Panc1 (cell line): ENCODE measurements around the gene SMARCAD1. TPM values are rescaled to one million over a fixed set of nuclear protein-coding genes. Genes with fewer than 3 reads are reported as not detected.

Source experiments
- ATAC-seq: fragments of 200-7000 bp; cut with Tn5 transposase; 2 replicates; pipeline ENCODE4 v1.9.1; 2020; ENCODE audit warnings: mild to moderate bottlenecking, moderate library complexity
- BruUV-seq: library from RNA; stranded (reverse); fragments of 400-500 nt; replicated peaks from 2 replicates; lab custom pipeline; 2021; lab: Mats Ljungman, UMichigan
- CTCF ChIA-PET: fragments of 300-600 bp; sonication (Branson Sonifier 250); formaldehyde crosslinking; loops from one replicate; lab custom pipeline; 2022; ENCODE audit warnings: antibody characterized with exemption; lab: Charles Lee
- POLR2A ChIA-PET: fragments of 300-600 bp; sonication (Branson Sonifier 250); formaldehyde crosslinking; loops from one replicate; lab custom pipeline; 2022; ENCODE audit warnings: antibody characterized with exemption; lab: Charles Lee
- DNase-seq: peaks from one replicate; pipeline ENCODE4 v3.0.0-alpha.2; 2010; ENCODE audit warnings: low read depth, low spot score
- H3K27ac ChIP-seq: 2 replicates; pipeline ENCODE4 v1.5.1; 2011; ENCODE audit warnings: mild to moderate bottlenecking, low read length, inconsistent platforms
- H3K27me3 ChIP-seq: fragments of 200-500 bp; sonication (Bioruptor generic); 2 replicates; pipeline ENCODE4 v1.6.0; 2014; ENCODE audit warnings: low read length, inconsistent platforms; ENCODE audit not compliant: control insufficient read depth, insufficient read depth
- H3K36me3 ChIP-seq: fragments of 200-500 bp; sonication (Bioruptor generic); 2 replicates; pipeline ENCODE4 v1.5.1; 2014; ENCODE audit warnings: inconsistent platforms, mild to moderate bottlenecking, low read length, moderate library complexity; ENCODE audit not compliant: control insufficient read depth, insufficient read depth
- H3K4me1 ChIP-seq: 2 replicates; pipeline ENCODE4 v1.5.1; 2011; ENCODE audit warnings: inconsistent platforms, mild to moderate bottlenecking, low read length, moderate library complexity; ENCODE audit not compliant: control insufficient read depth, insufficient read depth
- H3K4me3 ChIP-seq, 2 experiments: 2 replicates each; pipeline ENCODE4 v1.5.1; 2011 to 2012; ENCODE audit warnings: low read depth in 2 of 2, low read length in 2 of 2, mild to moderate bottlenecking in 2 of 2, inconsistent platforms in 1 of 2, moderate library complexity in 1 of 2
- H3K9me3 ChIP-seq: fragments of 200-500 bp; sonication (Bioruptor generic); 2 replicates; pipeline ENCODE4 v1.5.1; 2014; ENCODE audit warnings: low read depth, mild to moderate bottlenecking, inconsistent platforms, low read length, moderate library complexity; ENCODE audit not compliant: control insufficient read depth, insufficient read depth
- POLR2AphosphoS5 ChIP-seq: IDR thresholded peaks from 2 replicates; pipeline ENCODE4 v1.6.1; 2012; ENCODE audit warnings: mild to moderate bottlenecking, low read depth, low read length, moderate library complexity
- SIN3A ChIP-seq: IDR thresholded peaks from 2 replicates; pipeline ENCODE4 v1.6.1; 2012; ENCODE audit warnings: low read depth, mild to moderate bottlenecking, low read length, moderate library complexity, borderline replicate concordance; ENCODE audit not compliant: insufficient read depth
- TCF7L2 ChIP-seq: IDR thresholded peaks from 2 replicates; pipeline ENCODE4 v1.6.1; 2011; ENCODE audit warnings: mild to moderate bottlenecking, low read depth, low read length, inconsistent platforms
- in situ Hi-C: cut with HindIII; loops from 2 replicates; pipeline ENCODE4 v1.10.0; 2016; ENCODE audit warnings: low sequenced_read_pairs, low pct_unique_long_range_greater_than_20kb
- intact Hi-C: fragments of 100-400 bp; cut with micrococcal nuclease; formaldehyde crosslinking; loops from one replicate; pipeline ENCODE4 v1.10.0; 2022; ENCODE audit not compliant: unreplicated experiment
- total RNA-seq: library from RNA; stranded (reverse); gene quantifications from one replicate; pipeline ENCODE4 v1.2.1, GENCODE V29; 2021; ENCODE audit not compliant: unreplicated experiment
- TF ChIP-seq, protein P1 (sequence below): fragments of 450-650 bp; IDR thresholded peaks from 2 replicates; pipeline ENCODE4 v1.5.1; 2017; ENCODE audit warnings: mild to moderate bottlenecking
- TF ChIP-seq, protein P2 (sequence below), 2 experiments: IDR thresholded peaks; 2 replicates each; pipeline ENCODE4 v1.6.1; 2011 to 2012; ENCODE audit warnings: low read depth in 2 of 2, control low read depth in 1 of 2, low read length in 1 of 2, mild to moderate bottlenecking in 1 of 2, moderate library complexity in 1 of 2; ENCODE audit not compliant: insufficient read depth in 1 of 2

The SMARCAD1 gene
- total RNA-seq, 1 experiment from 2014 or later: 20.7 TPM

DNA sequence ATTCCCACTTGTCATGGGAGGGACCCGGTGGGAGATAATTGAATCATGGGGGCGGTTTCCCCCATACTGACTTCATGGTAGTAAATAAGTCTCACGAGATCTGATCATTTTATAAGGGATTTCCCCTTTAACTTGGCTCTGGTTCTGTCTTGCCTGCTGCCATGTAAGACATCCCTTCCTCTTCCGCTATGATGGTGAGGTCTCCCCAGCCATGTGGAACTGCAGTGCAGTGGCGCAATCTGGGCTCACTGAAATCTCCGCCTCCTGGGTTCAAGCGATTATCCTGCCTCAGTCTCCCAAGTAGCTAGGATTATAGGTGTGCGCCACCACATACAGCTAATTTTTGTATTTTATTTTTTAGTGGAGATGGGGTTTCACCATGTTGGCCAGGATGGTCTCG is 132.1 kb downstream of the SMARCAD1 start:
- ATAC-seq (no peak), DNase-seq (no peak)
- H3K27ac ChIP-seq: no peak overlapping the region
- H3K4me3 ChIP-seq: no peak overlapping the region
- in situ Hi-C loops: no loop called here
- no peaks in the 10 kb centered on the region for H3K36me3 ChIP-seq
- TF ChIP-seq POLR2AphosphoS5: no peak
- TF ChIP-seq, protein P1, sequence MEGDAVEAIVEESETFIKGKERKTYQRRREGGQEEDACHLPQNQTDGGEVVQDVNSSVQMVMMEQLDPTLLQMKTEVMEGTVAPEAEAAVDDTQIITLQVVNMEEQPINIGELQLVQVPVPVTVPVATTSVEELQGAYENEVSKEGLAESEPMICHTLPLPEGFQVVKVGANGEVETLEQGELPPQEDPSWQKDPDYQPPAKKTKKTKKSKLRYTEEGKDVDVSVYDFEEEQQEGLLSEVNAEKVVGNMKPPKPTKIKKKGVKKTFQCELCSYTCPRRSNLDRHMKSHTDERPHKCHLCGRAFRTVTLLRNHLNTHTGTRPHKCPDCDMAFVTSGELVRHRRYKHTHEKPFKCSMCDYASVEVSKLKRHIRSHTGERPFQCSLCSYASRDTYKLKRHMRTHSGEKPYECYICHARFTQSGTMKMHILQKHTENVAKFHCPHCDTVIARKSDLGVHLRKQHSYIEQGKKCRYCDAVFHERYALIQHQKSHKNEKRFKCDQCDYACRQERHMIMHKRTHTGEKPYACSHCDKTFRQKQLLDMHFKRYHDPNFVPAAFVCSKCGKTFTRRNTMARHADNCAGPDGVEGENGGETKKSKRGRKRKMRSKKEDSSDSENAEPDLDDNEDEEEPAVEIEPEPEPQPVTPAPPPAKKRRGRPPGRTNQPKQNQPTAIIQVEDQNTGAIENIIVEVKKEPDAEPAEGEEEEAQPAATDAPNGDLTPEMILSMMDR: no peak
- no peak for TF ChIP-seq SIN3A
- TF ChIP-seq, protein P2, sequence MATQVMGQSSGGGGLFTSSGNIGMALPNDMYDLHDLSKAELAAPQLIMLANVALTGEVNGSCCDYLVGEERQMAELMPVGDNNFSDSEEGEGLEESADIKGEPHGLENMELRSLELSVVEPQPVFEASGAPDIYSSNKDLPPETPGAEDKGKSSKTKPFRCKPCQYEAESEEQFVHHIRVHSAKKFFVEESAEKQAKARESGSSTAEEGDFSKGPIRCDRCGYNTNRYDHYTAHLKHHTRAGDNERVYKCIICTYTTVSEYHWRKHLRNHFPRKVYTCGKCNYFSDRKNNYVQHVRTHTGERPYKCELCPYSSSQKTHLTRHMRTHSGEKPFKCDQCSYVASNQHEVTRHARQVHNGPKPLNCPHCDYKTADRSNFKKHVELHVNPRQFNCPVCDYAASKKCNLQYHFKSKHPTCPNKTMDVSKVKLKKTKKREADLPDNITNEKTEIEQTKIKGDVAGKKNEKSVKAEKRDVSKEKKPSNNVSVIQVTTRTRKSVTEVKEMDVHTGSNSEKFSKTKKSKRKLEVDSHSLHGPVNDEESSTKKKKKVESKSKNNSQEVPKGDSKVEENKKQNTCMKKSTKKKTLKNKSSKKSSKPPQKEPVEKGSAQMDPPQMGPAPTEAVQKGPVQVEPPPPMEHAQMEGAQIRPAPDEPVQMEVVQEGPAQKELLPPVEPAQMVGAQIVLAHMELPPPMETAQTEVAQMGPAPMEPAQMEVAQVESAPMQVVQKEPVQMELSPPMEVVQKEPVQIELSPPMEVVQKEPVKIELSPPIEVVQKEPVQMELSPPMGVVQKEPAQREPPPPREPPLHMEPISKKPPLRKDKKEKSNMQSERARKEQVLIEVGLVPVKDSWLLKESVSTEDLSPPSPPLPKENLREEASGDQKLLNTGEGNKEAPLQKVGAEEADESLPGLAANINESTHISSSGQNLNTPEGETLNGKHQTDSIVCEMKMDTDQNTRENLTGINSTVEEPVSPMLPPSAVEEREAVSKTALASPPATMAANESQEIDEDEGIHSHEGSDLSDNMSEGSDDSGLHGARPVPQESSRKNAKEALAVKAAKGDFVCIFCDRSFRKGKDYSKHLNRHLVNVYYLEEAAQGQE (IDR thresholded peaks at IDR 0.05; ENCODE audit: insufficient read depth in 1 of 2, low read depth in 2 of 2, low read length in 1 of 2): no peak
- TF ChIP-seq TCF7L2: no peak
- H3K9me3 ChIP-seq: no peaks in the 10 kb centered on the region
- H3K4me1 ChIP-seq: no peaks in the 10 kb centered on the region
- BruUV-seq: no TSS peak
- intact Hi-C loops: no loop called here
- ChIA-PET POLR2A (interaction anchor here (0.7 kb wide), 1 partner anchor 15 kb away, joined by 6 read pairs; no protein-coding TSS in a partner anchor), CTCF (no interaction called here)
- H3K27me3 ChIP-seq: no peaks in the 10 kb centered on the region

Other genes starting within 250 kb of the SMARCAD1 start
- gene HPGDS, start 135.0 kb downstream of the SMARCAD1 start, total RNA-seq: not detected
- gene PDLIM5, start 244.1 kb downstream of the SMARCAD1 start, total RNA-seq: 44.7 TPM